Fibroblast of upper back skin (primary cell): Measurements from ENCODE around the gene CDK12.
A peak's percentile ranks its signal among the peaks of the same experiment; 100 is the strongest.
"Not testable (repeated sequence)": the region's sequence is repeated elsewhere in the genome, so short reads cannot be mapped to it uniquely, and the experiment has no call there.

Experiments used
- DNase-seq: peaks from one replicate; pipeline ENCODE4 v3.0.0-alpha.2; 2013

Gene CDK12

DNA sequence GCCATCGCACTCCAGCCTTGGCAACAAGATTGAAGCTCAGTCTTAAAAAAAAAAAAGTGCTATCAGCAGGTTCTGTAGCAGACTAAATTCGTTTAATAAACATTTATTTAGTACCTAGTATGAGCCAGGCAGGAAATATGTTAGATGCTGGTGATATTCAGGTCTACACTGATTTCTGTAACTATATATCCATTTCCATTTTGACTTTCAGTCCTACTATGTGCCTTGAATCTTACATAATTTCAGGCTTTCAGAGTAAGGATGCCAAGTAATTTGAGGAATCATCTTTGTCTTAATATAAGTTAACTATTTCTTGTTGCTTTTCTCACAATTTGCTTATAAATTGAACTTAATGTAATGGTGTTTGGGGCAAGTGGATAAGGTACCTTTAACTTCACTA is 46.2 kb downstream of the CDK12 start:
- no peak for DNase-seq

DNA sequence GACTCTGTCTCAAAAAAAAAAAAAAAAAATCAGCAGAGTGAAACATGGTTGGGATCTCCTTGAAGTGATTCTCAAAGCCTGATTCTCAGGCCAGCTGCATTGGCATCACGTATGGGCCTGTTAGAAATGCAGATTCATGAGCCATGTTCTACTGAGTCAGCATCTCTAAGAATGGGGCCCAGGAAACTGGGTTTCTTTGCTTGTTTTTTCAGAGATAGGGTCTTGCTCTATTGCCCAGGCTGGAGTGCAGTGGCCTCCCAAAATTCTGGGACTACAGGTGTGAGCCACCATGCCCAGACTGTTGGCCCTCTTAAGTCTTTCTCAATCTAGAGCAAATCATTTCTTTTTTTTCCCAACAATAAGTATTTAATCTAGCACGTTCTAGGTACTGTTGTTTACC is 47.7 kb downstream of the CDK12 start:
- no peak for DNase-seq

DNA sequence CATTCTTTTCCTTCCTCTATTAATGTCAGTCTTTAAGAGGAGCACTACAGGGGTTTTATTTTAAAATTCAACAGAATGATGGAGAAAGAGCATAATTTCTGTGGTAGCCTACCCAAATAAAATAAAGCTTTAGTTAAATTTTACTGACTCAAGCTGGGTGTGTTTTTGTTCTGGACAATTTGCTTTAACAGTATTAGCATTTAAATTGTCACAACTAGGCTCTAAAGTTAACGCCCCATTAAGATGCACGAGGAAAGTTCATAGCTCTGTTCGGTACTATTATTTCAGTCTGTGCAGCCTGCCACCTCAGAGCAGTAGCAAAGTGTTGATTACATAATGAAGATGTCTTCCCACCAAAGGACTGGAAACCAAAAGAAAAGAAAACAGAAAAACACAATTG is 52.0 kb downstream of the CDK12 start:
- no peak for DNase-seq

DNA sequence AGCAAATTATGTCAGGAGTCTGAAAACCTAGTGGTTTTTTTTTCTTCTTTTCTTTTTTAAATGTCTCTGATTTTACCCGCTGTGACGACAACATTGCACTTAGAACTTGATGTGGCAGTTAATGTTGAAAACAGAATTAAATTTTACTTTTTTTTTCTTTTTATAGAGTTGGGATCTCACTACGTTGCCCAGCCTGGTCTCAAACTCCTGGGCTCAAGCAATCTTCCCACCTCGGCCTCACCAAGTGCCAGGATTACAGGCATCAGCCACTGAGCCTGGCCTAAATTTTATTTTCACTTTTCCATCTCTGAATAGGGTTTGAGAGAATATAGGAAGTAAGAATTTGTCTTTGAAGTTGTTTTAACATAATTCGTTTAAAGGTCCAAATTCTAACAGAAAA is 52.6 kb downstream of the CDK12 start:
- no peak for DNase-seq

DNA sequence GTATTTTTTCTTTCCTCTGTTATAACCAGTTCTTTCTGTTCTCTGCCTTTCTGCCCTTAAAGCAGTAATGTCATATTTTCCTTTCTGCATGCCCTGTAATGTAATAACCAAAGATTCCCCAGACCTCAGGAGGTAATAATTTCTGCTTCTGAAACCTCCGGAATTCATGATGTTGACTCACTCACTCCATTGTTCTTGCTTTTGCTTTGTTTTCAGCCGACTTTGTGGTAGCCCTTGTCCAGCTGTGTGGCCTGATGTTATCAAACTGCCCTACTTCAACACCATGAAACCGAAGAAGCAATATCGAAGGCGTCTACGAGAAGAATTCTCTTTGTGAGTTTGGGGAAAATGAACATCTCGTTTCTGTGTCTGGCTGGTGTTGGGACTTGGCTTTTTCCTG is 55.9 kb downstream of the CDK12 start:
- peak; percentile 8 for DNase-seq

DNA sequence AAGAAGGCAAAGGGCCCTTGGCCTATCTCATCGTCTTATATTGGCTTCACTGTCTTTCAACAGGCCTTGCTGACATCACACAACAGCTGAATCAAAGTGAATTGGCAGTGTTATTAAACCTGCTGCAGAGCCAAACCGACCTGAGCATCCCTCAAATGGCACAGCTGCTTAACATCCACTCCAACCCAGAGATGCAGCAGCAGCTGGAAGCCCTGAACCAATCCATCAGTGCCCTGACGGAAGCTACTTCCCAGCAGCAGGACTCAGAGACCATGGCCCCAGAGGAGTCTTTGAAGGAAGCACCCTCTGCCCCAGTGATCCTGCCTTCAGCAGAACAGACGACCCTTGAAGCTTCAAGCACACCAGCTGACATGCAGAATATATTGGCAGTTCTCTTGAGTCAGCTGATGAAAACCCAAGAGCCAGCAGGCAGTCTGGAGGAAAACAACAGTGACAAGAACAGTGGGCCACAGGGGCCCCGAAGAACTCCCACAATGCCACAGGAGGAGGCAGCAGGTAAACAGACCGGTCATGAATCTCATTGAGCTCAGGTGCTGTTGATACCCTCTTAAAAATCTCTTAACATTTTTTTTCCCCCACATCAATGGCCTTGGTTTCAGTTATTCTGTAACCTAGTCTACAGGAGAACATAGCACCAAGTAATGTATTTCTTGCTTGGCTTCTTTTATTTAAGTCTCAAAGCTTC is 64.7 kb downstream of the CDK12 start:
- no peak for DNase-seq

DNA sequence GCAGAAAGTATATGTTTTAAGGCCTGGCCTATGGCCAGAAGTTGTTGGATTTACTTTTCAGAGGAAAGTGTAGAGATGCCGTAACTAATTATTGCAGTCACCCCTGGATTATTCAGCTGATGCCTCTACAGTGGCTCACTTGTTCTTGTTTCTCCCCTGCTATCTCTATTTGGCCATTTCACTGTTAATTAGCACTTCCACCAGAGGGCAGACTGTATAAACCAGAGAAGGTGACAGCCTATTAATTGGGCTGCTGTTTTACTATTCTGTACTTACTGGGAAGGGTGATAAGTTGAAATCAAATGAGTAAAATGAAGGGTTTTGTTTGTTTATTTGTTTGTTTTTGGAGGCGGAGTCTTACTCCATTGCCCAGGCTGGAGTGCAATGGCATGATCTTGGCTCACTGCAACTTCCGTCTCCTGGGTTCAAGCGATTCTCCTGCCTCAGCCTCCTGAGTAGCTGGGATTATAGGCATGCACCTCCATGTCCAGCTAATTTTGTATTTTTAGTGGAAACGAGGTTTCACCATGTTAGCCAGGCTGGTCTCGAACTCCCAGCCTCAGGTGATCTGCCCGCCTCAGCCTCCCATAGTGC is 66.0 kb downstream of the CDK12 start:
- DNase-seq = no peak

DNA sequence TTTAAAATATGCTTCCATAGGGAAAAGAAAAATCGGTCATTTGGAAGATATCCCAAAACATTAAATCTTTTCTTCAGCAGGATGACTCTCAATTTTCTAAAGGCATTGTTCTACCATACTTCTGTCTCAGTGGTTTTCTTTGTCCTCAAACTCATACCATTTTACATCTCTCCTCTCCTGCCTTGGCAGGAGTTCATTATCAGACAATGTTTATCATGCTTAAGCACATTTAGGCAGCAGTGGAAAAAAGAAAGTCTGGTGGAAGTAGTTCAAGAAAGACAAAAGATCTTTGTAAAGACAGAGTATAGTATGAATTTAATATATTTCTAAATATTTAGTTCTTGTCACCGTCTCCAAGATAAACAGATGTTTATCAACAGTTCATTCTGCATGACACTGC is 68.2 kb downstream of the CDK12 start:
- peak; percentile 23 for DNase-seq

DNA sequence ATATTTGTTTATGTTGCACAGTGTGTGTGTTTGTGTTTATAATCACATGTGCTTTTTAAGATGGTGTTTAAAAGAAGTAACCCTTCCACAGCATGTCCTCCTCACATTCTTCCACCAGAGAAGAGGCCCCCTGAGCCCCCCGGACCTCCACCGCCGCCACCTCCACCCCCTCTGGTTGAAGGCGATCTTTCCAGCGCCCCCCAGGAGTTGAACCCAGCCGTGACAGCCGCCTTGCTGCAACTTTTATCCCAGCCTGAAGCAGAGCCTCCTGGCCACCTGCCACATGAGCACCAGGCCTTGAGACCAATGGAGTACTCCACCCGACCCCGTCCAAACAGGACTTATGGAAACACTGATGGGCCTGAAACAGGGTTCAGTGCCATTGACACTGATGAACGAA is 69.2 kb downstream of the CDK12 start:
- no peak for DNase-seq

DNA sequence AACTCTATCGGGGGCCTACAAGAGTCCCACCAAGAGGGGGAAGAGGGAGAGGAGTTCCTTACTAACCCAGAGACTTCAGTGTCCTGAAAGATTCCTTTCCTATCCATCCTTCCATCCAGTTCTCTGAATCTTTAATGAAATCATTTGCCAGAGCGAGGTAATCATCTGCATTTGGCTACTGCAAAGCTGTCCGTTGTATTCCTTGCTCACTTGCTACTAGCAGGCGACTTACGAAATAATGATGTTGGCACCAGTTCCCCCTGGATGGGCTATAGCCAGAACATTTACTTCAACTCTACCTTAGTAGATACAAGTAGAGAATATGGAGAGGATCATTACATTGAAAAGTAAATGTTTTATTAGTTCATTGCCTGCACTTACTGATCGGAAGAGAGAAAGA is 70.0 kb downstream of the CDK12 start:
- DNase-seq = no peak

DNA sequence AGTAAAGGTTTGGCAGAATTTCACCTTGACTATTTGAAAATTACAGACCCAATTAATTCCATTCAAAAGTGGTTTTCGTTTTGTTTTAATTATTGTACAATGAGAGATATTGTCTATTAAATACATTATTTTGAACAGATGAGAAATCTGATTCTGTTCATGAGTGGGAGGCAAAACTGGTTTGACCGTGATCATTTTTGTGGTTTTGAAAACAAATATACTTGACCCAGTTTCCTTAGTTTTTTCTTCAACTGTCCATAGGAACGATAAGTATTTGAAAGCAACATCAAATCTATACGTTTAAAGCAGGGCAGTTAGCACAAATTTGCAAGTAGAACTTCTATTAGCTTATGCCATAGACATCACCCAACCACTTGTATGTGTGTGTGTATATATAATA is 72.6 kb downstream of the CDK12 start:
- DNase-seq = no peak

DNA sequence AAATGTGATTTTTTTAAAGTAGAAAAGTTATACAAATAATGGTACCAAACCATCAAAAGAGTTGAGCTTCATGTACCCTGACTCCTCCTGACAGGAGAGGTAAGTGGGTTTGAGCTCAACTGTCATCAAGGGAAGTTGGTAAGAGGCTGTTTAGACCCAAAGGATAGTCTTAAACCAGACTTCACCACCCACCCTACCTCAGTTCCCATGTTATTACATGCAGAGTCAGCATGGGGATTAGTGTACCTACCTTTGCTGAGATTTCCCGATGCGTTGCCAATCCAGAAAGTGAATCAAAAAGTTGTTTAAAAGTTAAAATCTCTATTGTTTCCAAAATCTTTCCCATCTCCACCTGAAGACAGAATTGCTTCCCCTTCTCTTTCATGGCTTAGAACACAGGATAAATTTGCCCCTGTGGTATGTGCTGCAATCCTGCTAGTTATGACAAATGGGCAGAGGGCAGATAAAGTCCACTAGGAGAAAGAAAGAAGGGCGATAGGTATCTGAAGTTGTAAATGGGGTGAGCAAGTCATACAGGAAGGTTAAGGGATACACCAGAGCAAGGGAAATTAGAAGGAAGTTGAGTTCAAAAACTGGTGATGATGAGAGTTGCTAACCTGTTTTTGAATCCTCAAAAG is 73.6 kb downstream of the CDK12 start:
- no peak for DNase-seq

DNA sequence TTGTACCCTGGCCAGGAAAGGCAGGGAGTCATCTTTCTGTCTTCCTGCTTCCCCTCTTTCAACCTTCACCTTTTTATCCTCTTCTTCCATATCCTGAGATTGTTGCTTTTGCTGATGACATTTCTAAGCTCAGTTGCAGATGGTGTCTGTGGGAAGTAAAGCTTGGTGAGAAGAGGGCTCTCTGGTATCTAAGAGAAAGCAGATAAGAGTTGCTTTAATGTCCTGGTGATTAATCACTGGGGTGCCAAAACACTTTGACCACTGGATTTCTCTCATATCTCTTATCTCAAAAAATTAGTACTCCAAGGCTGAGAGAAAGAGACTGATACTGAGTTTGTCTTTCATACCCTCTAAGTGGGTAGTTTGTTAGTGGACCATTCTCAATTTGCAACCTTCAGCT is 75.2 kb downstream of the CDK12 start:
- no peak for DNase-seq

DNA sequence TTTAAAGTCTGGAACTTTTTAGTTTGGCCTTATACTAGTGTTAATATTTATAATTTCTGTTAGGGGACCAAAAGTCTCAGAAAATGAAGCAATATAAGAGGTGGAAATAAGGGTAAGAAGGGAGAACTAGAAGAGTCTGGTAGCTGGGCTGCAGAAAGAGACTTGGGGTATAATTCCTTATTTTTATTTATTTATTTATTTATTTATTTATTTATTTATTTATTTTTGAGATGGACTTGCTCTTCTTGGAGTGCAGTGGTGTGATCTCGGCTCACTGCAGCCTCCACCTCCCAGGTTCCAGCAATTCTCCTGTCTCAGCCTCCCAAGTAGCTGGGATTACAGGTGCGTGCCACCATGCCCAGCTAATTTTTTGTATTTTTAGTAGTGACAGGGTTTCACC is 76.1 kb downstream of the CDK12 start:
- DNase-seq = not testable (repeated sequence)

DNA sequence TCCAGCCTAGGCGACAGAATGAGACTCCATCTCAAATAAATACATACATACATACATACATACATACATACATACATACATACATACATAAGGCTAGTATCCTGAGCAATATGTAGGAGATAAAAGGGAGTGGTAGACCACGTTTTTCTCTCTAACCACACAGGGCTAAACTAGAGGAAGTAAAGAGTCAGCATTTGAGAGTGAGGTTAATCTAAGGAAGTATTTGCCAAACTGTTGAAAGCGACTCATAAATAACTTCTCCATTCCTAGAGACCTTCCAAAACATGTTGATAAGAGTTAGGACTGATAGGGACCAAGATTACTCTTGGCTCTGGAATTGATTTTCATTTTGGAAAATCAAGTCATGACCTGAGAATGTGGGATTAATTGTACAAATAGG is 77.6 kb downstream of the CDK12 start:
- no peak for DNase-seq

DNA sequence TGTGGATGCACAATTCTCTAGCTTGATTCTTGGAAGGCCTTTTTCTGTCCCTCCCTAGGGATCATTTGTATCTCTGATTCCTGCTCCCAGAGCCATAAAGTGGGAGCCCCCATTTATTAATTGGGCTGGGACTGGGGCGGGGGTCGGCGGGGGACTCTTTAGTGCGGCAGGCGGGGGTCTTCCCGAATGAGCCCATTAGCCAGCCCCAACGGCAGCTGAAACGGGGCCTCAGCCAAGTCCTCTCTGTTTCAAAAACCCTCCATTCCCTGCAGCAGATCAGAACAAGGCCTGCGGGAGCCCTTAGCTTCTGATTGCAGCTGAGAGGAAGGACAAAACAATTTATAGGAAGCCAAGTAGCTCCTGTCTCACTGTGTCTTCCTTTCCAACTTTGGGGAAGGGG is 79.3 kb downstream of the CDK12 start:
- no peak for DNase-seq

DNA sequence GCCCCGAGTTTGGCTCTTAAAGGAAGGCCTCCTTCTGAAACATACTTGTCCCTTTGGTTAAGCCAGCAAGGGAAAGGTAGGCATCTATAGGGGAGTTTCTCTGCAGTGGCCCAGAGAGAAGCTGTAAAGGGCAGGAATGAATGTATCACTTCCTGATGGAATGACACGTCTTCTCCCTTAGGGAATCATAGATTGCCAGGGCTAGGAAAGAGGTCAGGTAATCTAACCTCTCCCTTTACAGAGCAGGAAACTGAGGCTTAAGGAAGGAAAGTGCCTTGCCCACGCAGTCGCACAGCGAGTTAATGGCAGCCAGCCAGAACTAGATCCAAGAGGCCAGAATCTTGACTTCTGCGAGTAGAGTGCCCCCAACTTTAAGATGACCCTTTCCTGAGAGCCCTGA is 80.4 kb downstream of the CDK12 start:
- DNase-seq = no peak

DNA sequence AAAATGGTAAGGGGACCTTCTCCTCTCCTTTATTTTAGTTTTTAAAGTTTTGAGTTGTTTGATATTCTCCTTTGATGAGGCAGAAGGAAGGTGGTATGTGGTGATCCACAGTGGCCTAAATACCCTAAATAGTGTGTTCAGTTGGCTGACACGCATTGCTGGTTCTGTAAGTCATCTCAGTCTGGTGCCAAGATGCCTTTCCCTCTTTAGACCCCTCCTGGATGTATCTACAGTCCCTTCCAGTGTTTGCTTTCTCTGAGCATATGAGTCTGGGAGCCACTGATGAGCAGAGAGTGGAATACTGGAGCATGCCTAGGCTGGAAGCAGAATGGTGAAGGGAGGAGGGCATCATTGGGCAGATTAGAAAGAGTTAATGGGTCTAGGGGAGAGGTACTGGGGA is 81.9 kb downstream of the CDK12 start:
- DNase-seq = no peak

DNA sequence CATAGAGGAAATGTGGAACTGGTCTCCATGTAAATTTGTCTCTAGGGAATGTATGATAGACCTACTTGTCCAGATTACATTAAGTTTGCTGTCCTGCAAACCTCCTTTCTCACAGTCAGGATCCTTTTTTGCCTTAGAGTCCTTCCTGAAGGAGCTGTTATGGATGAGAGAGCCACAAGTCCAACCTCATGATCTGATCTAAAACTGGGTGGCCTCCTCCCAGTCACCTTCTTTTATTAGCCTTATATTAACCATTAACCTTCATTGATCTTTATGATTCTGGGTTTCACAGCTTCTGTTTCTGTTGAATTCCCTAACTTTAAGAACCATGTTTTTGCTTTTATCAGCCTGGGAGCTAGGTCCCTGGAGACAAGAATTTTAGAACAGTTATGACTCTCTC is 82.4 kb downstream of the CDK12 start:
- DNase-seq = no peak

DNA sequence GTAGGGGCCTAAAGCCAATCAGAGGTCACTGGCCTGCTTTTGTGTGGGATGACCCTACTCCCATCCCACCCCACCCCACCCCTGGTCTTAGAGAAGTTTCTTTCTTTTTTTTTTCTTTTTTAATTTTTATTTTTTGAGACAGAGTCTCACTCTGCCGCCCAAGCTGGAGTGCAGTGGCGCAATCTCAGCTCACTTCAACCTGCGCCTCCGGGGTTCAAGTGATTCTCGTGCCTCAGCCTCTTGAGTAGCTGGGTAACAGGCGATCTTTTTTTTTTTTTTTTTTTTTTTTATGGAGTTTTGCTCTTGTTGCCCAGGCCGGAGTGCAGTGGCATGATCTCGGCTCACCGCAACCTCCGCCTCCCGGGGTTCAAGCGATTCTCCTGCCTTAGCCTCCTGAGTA is 83.1 kb downstream of the CDK12 start:
- not testable (repeated sequence) for DNase-seq

DNA sequence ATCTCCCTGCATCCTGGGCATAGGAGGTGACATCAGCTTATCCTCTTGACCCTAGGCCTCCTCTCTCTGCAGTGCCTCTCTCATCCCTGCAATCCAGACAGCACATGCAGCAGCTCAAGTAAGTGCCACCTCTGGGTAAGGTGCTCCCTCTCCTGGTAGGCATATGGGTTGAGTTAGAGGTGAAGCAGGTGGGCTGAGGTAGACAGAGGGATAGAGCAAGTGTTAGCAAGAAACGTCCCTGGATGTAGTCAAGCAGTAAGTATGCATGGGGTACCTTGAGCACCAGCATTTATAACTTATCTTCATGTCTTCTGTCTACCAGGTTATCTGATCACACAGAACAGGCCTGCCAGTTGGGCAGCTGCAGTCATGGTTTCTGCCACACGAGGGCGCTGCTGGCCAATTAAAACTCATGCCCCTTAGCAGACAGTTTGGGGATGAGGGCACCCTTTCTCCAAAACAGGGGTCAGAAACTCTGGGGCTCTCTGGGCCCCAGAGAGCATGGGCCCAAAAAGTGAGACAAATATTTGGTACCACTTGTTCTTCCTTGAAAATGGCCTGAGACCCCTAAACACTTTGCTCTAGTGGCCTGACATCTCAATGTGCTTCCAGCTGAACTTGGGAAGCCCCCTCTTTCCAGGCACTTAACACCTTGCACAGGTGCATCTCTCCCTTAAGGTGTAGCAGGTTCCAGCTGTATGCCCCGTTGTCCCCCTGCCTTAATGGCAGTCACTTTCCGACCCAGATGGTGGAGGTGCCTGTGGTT is 86.6 kb downstream of the CDK12 start:
- DNase-seq = peak; percentile 28

DNA sequence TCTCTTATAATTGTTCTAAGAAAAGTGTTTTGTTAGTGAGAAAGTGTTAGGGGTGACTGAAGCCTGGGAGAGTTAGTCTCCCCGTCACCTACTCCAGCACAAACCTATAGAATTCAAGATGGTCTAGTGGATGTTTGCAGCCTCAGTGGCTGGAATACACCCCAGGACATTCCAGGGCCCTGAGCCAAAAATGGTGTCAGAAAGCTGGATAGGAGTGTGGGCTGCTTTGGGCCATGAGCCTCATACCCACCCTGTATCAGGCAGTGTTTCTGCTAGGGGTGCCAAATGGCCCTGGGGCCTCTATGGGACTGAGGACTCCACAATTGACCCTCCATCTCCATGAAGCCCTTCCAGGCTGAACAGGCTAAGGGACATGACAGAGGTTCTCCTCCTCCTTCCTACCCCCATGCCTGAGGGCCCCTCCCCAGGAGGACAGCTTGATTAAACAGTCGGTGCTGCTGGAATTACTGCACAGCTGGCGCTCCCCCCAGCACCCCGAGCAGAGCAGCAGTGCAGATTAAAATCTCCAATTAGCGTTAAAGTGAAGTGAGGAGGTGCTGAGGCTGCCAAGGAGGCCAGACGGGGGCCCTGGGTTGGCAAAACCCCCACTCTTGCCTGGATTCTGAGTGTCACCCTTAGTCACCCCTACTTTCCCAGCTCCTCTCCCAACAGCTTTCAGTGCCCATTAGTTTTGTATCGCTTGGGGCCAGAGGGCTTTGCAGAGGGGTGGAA is 87.4 kb downstream of the CDK12 start:
- no peak for DNase-seq
